GM12872 (cell line): ENCODE results near the gene OSBPL2.

ENCODE experiments used
- TF ChIP-seq, protein P1 (sequence below): IDR thresholded peaks from 3 replicates; pipeline ENCODE4 v1.5.1; 2011; ENCODE audit warnings: low read depth, mild to moderate bottlenecking, low read length, moderate library complexity; ENCODE audit not compliant: insufficient read depth

The OSBPL2 gene

DNA sequence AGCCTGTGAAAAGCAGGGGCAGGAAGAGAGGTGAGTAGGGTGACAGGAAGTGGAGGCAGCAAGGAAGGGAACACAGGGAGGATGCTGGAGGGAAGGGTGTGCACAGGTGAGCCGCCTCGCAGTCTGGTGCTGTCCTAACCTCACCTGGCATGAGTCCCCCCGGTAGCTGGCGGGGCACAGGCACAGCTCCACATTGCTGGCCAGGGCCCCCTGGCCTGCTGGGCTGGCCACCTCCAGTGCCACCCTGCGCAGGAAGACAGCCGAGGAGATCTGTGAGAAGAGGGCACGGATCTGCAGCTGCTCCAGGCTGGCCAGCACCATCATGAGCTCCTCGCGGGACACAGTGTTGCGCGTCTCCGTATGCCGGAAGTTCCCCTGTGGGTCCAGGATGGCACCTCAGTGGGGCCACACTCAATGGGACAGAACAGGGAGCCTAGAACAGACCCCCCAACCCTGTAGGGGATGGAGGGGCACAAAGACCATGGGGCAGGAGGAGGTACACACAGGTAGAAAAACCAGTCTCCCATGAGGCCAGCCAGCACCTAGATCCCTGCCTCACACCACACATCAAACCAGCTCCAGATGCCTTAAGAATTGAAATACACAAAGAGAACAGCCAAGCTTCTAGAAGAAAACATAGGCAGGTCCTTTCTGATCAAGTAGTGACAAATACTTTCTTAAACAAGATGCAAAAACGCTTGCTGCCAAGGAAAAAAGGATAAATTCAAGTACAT lies 87.0 kb downstream of the OSBPL2 start:
- TF ChIP-seq, protein P1, sequence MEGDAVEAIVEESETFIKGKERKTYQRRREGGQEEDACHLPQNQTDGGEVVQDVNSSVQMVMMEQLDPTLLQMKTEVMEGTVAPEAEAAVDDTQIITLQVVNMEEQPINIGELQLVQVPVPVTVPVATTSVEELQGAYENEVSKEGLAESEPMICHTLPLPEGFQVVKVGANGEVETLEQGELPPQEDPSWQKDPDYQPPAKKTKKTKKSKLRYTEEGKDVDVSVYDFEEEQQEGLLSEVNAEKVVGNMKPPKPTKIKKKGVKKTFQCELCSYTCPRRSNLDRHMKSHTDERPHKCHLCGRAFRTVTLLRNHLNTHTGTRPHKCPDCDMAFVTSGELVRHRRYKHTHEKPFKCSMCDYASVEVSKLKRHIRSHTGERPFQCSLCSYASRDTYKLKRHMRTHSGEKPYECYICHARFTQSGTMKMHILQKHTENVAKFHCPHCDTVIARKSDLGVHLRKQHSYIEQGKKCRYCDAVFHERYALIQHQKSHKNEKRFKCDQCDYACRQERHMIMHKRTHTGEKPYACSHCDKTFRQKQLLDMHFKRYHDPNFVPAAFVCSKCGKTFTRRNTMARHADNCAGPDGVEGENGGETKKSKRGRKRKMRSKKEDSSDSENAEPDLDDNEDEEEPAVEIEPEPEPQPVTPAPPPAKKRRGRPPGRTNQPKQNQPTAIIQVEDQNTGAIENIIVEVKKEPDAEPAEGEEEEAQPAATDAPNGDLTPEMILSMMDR: no peak

DNA sequence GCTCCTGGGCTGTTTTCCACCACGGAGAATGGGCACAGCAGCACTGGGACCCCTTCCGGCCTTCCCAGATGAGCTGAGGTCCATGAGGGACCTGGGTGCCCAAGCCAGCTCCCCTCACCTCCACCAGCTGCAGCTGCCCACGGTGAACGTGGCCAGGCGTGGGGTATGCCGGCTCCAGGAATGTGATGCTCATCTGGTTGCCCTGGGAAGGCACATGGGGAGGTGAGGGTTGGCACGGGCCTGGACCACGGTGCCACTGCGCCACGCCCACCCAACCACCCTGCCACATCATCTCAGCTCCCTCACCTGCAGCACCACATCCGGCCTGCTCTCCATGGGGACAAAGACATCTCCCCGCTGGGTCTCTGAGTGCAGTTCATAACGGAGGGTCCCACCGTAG lies 88.2 kb downstream of the OSBPL2 start:
- TF ChIP-seq, protein P1: no peak

DNA sequence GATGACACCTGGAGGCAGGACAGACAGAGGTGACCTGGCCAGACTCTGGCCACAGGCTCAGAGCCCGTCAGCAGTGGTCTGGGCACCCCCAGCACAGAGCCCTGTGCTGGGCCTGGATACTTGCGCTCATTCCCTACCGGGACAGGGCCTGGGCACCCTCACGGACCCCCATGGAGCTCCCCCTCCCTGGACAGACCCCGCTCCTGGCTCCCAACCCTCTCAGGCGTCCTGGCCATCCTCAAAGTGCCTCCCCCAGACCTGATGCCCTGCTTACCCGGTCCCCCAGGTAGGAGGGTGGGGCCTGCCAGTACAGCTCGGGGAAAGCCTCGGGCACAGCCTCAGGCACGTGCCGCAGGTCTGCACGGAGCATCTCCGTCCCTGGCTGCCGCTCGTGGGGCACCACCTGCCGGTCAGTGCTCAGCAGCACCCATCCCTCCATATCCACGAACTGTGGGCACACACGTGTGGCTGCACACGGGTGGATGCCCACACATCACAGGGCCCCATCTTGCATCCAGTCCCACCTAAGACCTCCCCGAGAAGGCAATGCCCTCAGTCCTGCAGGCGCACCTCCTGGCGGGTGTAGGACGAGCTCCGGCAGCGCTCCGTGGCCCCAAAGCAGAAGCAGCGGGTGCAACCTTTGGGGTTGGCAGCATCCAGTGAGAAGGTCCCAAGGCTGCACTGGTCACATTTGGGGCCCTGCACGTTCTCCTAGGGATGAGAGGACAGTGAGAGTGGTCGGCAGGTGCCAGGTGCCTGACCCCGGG lies 88.8 kb downstream of the OSBPL2 start:
- TF ChIP-seq, protein P1: no peak

DNA sequence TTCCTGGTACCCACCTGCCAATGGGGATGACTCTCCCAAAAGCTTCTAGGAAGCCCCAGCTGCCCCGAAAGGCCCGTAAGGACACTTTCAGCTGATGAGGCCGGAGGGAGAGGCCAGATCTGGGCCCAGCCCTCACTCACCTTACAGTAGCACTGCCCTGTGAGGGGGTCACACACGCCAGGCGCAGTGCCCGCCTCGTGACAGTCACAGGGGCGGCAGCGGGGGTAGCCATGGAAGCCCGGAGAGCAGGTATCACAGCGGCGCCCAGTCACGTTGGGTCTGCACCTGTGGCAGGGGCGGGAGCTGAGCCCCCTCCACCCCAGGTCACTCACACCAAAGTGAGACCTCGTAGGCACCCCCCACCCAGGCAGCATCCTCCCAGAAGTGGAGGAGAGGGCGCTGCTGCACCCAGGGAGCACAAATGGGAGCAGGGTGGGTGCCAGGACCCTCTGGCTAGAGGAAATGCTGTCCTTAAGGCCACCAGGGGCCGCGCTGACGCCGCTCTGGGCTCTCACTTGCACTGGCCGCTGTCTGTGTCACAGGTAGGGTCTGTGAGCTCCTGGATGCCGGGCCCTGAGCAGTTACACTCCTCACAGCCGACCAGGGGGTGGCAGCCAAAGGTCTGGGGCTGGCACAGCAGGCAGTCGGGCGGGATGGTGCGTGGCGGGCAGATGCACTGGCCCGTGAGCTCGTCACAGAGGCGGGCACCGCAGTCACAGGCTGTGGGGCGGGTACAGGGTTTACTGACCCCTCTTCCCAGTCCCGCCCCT lies 89.6 kb downstream of the OSBPL2 start:
- TF ChIP-seq, protein P1: no peak

DNA sequence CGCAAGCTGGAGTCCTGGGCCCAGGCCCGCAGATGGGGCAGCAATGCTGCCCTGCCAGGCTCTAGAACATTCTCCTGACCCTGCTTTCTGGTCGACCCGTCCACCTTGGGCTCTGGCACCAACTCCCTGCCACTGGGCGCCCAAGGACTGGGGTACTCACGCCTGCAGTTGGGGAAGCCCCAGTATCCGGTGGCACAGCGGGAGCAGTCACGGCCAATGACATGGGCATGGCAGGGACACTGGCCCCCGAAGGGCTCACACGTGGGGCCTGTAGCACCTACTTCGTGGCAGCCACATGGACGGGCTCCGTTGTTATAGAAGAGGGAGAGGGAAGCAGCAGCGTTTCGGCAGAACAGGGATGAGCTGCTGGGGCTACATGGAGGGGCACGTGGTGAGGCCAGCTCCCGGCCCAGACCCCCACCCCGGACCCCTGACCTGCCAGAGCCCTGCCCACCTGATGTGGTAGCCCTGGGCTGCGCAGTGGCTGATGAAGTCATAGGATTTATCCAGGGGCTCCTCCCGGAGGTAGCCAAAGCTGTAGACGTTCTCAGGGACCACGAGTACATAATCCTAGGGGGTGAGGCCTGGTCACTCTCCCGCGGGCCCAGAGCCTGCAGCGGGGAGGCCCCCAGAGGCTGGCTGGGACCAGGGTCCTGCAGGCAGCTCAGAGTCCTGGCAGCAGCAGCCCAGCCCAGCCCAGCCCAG lies 90.5 kb downstream of the OSBPL2 start:
- TF ChIP-seq, protein P1: no peak

DNA sequence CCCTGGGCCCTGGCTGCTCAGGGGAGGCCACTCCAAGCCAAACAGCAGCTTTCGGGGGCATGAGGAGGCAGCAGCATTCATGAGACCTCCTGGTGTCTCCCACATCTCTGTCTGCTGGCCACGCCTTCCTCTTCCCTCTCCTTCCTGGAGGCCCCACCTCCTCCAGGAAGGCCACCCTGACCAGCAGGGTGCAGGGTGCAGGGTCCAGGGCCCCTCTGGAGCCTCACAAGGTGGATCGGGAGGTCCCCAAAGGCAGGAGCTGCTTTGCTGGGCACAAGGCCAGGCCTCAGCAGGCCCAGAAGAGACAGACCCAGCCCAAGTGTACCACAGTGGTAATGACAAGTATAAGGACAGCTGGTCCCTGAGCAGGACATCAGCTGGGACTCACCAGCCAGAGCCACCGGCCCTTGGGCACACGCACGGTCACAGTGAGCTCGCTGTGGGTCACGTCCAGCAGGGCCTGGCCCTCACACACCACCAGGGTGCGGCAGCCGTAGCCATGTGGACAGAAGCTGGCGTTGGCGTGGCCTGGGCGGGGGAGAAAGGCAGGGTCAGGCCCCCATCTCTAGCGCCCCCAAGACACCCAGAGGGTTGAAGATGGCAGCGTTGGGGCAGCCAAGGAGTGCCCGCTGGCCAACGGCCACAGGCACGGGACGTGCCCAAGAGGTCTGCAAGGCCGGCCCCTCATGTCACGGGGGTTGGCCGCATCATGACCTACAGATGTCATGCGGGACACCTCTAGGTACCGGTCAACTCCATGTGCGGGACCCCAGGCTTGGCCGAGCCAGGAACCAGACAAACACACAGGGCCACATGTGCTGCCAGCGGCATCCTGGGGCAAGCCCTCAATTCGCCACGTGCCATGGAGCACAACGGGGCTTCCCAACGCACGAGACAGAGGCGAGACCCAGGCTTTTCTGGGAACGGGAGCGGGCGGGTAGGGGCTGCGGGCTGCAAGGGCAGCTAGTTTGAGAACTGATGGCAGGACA lies 91.4 kb downstream of the OSBPL2 start:
- TF ChIP-seq, protein P1: no peak
